ENCODE measurements around the gene ROBO2.

ROBO2 gene

DNA sequence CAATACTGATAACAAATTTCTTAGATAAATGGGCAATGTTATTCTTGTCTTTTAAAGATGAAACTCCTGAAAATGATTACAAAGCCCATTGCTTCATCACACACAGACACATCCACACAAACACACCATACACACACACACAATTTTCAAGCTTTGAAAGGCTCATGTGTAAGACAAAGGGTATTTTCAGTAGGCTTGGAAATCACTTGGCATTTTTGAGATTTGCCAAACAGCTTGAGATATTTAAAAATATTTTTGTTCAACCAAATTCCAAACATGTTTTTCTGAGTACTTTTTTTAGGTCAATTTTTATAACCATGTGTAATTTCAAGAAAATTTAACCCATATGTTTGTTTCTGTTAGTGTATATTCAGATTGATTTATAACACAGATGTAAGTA is 283.7 kb downstream of the ROBO2 start:
- Mint-ChIP-seq H3K27me3 (ENCODE audit: low read depth) (no peaks in the 10 kb centered on the region), H3K9me3 (no peaks in the 10 kb centered on the region), H3K4me3 (no peak overlapping the region), H3K4me1 (ENCODE audit: low read depth) (no peaks in the 10 kb centered on the region), H3K27ac (no peak overlapping the region), H3K36me3 (ENCODE audit: low read depth) (no peaks in the 10 kb centered on the region)

DNA sequence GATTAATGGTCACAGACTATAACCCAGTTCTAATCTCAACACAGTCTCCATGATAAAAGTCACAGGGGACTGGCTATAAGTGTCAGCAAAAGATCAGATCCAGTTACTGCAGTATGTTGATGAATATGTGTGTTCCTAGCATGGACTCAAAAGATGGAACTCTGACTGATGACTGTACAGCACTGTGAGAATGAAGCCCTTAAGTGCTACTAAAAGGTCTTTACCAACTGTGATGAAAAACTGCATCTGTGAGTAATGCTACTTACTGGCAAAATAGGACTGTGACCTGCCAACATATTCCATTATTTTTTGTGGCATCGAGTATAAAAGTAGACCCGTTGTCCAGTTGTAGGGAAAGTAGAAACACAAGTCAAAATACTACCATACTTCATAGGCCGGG is 284.2 kb downstream of the ROBO2 start:
- Mint-ChIP-seq H3K4me1 (ENCODE audit: low read depth) (no peaks in the 10 kb centered on the region), H3K27me3 (ENCODE audit: low read depth) (no peaks in the 10 kb centered on the region), H3K36me3 (ENCODE audit: low read depth) (no peaks in the 10 kb centered on the region), H3K9me3 (no peaks in the 10 kb centered on the region), H3K4me3 (no peak overlapping the region), H3K27ac (no peak overlapping the region)

DNA sequence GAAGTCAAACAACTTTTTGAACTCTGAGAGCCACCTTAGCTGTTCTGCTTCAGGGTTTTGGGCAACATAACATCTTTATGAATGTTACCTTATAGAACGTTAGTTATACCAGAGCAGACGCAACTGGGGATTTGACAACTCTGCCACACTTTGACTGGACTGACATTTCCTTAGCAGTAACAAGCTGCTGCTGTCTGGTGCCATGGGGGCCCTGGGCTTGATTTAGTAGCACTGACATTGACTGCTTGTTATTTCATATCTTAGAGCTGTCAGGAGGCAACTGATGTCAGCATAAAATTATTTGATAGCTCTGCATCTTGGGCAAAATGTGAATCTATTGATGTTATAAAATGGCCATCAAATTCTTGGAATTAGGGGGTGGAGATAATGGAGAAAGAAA is 285.4 kb downstream of the ROBO2 start:
- H3K9me3 Mint-ChIP-seq, result no peaks in the 10 kb centered on the region
- H3K4me3 Mint-ChIP-seq, result no peak overlapping the region
- no peaks in the 10 kb centered on the region for H3K36me3 Mint-ChIP-seq (ENCODE audit: low read depth)
- no peaks in the 10 kb centered on the region for H3K4me1 Mint-ChIP-seq (ENCODE audit: low read depth)
- H3K27me3 Mint-ChIP-seq (ENCODE audit: low read depth), result no peaks in the 10 kb centered on the region
- no peak overlapping the region for H3K27ac Mint-ChIP-seq

DNA sequence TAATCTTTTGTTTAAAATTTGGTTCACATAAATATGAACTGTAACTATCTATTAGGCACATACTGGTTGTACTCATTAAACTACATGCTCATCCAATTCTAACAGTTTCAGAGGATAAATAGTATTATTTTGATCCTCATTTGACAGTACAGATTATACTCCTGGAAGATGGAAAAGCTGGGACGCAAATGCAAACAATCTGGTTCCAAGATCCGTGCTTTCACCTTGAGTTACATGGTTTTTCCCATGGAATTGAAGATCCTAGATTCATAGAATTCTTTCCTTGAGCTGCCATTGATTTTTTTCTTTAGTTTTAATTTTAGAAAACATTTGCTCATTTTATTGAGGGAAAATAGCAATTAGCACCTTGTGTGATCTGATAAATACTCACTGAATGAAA is 285.8 kb downstream of the ROBO2 start:
- Mint-ChIP-seq H3K4me3 (no peak overlapping the region), H3K27ac (no peak overlapping the region), H3K27me3 (ENCODE audit: low read depth) (no peaks in the 10 kb centered on the region), H3K9me3 (no peaks in the 10 kb centered on the region), H3K4me1 (ENCODE audit: low read depth) (no peaks in the 10 kb centered on the region), H3K36me3 (ENCODE audit: low read depth) (no peaks in the 10 kb centered on the region)

DNA sequence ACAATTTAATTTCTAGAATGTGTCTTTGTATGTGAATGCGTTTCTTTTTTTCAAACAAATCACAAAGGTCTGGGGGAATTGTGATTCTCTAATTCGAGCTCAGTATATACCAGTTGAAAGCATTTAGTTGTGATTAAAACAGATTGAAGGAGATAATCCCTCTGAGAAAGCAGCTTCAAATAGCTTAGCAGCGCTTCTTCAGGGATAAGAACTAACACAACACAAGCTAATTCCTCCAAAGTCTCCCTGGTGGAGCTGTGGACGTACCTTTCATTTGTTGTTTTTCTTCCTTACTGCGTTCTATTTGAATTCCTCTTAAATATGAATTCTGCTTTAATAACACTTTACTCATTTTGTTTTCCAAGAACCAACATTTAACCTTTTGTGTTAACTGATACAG is 286.7 kb downstream of the ROBO2 start:
- Mint-ChIP-seq H3K4me1 (ENCODE audit: low read depth) (no peaks in the 10 kb centered on the region), H3K27me3 (ENCODE audit: low read depth) (no peaks in the 10 kb centered on the region), H3K4me3 (no peak overlapping the region), H3K36me3 (ENCODE audit: low read depth) (no peaks in the 10 kb centered on the region), H3K27ac (no peak overlapping the region), H3K9me3 (no peaks in the 10 kb centered on the region)

DNA sequence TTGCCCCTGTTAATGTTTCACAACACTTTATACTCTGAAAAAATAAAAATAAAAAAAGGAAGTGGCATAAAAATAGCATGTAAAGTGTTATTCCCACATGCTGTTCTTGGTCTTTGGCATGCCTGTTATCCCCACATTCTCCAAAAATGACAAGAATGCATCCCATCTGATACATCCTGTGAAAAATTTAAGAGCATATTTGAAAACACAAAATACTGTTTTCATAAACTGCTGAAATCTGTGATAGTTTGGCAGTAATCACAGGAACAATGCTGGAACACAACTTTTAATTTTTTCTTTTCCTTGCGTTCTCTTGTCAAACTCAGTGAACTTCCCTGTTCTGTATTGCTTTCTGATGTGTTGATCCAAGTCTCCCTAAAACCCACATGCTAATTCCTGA is 288.8 kb downstream of the ROBO2 start:
- Mint-ChIP-seq H3K36me3 (ENCODE audit: low read depth) (no peaks in the 10 kb centered on the region), H3K27me3 (ENCODE audit: low read depth) (no peaks in the 10 kb centered on the region), H3K4me3 (no peak overlapping the region), H3K9me3 (no peaks in the 10 kb centered on the region), H3K4me1 (ENCODE audit: low read depth) (no peaks in the 10 kb centered on the region), H3K27ac (no peak overlapping the region)

DNA sequence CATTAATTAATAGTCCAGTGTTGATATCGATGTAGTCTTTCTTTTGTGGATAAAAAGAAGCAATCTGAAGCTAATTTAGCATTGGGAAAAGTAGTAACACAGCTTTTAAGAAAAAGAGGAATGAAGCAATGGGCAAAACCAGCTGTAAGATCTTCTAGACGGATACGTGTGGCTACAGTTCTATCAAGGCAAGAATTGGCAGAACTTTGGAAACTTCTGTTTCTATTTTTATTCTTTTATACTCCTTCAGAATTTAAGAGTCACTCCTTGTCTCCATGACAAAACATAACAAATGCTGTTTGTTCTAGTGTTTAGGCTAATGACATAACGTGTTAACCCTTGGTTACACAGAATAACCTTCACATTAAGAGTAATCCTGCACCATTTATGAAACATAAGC is 289.2 kb downstream of the ROBO2 start:
- Mint-ChIP-seq H3K9me3 (no peaks in the 10 kb centered on the region), H3K36me3 (ENCODE audit: low read depth) (no peaks in the 10 kb centered on the region), H3K27me3 (ENCODE audit: low read depth) (no peaks in the 10 kb centered on the region), H3K27ac (no peak overlapping the region), H3K4me3 (no peak overlapping the region), H3K4me1 (ENCODE audit: low read depth) (no peaks in the 10 kb centered on the region)

DNA sequence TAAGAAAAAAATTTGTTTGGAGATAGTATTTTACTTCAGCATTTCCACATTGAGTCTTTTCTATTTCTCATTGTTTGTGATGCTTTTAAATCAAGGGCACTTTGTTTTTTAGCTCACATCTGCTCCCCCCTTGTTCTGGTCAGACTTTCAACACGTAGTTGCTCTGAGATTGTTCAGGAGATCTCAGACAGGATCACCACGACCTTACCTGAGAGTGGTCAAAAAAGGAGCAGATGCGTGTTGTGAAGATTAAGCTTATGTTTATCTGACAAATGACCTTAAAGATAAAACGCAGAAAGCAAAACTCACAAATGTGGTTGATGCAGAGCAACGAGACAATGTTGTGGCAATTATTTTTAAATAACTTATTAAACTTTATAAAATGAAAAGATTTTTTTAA is 298.3 kb downstream of the ROBO2 start:
- Mint-ChIP-seq H3K4me3 (no peak overlapping the region), H3K4me1 (ENCODE audit: low read depth) (no peaks in the 10 kb centered on the region), H3K36me3 (ENCODE audit: low read depth) (no peaks in the 10 kb centered on the region), H3K27me3 (ENCODE audit: low read depth) (no peaks in the 10 kb centered on the region), H3K9me3 (peaks cover 3% of the 10 kb centered on the region), H3K27ac (no peak overlapping the region)

DNA sequence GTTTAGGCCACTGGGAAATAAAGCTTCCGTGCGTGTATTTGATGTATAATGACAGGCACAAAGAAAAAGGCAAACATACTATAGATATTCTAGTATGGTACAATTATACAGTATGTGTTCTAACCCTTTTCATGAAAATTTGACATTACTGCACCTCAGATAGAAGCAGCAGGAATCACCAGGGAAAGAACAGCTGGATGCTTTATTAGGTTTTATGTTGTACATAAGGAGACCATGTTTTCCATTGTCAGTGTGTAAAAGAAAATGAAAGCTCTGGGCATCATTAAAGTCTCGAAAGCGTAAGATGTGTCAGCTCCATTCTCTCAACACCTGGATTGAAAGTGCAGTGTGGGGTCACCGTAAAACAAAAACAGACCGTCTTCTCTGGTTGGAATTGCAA is 302.1 kb downstream of the ROBO2 start:
- H3K4me3 Mint-ChIP-seq, result no peak overlapping the region
- no peaks in the 10 kb centered on the region for H3K9me3 Mint-ChIP-seq
- H3K27me3 Mint-ChIP-seq (ENCODE audit: low read depth), result no peaks in the 10 kb centered on the region
- H3K36me3 Mint-ChIP-seq (ENCODE audit: low read depth), result no peaks in the 10 kb centered on the region
- H3K4me1 Mint-ChIP-seq (ENCODE audit: low read depth), result no peaks in the 10 kb centered on the region
- H3K27ac Mint-ChIP-seq, result no peak overlapping the region

DNA sequence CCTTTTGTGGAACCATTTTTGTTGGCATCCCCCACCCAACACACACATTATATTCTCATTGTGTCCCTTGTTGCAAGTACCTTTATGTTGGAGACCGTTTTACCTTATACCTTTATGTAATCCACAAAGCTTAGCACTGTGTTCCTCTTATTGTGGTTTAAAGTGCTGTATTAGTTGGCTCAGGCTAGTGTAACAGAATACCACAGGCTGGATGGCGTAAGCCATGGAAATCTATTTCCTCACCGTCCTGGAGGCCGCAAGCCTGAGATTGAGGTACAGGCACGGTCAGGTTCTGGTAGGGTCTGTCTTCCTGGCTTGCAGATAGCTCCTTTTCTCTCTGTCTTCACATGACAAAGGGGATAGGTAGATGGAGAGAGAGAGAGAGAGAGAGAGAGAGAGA is 302.8 kb downstream of the ROBO2 start:
- Mint-ChIP-seq H3K4me1 (ENCODE audit: low read depth) (no peaks in the 10 kb centered on the region), H3K9me3 (no peaks in the 10 kb centered on the region), H3K36me3 (ENCODE audit: low read depth) (no peaks in the 10 kb centered on the region), H3K27me3 (ENCODE audit: low read depth) (no peaks in the 10 kb centered on the region), H3K27ac (no peak overlapping the region), H3K4me3 (no peak overlapping the region)

DNA sequence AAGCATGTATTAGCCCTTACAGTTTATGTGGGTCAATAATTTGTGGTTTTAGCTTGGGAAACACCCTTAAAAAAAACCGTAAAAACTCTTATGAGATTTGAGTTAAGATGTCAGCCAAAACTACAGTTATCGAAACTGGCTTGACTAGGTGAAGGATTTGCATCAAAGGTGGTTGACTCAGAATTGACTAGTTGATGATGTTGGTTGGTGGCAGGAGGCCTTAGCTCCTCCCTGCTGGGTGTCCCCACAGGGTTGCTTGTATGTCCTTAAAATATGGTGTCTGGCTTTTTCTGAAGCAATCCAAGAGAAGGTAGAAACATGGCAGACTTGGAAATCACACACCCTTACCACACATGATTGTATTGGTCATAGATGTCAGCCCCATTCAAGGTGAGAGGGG is 305.1 kb downstream of the ROBO2 start:
- no peak overlapping the region for H3K27ac Mint-ChIP-seq
- no peaks in the 10 kb centered on the region for H3K36me3 Mint-ChIP-seq (ENCODE audit: low read depth)
- H3K9me3 Mint-ChIP-seq, result peaks cover 5% of the 10 kb centered on the region
- H3K27me3 Mint-ChIP-seq (ENCODE audit: low read depth), result no peaks in the 10 kb centered on the region
- H3K4me3 Mint-ChIP-seq, result no peak overlapping the region
- no peaks in the 10 kb centered on the region for H3K4me1 Mint-ChIP-seq (ENCODE audit: low read depth)

DNA sequence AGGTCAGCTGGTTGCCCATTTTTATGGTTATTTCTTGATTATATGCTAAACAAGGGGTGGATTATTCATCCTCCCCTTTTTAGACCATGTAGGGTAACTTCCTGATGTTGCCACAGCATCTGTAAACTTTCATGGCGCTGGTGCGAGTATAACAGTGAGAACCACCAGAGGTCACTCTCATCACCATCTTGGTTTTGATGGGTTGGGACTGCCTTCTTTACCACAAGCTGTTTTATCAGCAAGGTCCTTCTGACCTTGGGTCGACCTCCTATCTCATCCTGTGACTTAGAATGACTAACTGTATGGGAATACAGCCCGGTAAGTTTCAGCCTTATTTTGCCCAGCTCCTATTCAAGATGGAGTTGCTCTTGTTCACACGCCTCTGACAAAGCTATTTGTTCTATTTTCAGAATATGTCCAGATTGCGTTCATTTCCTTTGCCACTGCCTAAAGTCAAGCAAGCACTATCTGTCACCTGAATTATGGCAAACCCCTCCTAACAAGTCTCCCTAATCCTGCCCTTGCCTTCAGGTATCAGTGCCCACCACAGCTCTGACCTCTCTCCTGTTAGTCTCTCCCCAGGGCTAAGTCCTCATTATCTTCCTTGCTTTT is 308.5 kb downstream of the ROBO2 start:
- Mint-ChIP-seq H3K27me3 (ENCODE audit: low read depth) (no peaks in the 10 kb centered on the region), H3K36me3 (ENCODE audit: low read depth) (no peaks in the 10 kb centered on the region), H3K9me3 (peaks cover 15% of the 10 kb centered on the region), H3K4me1 (ENCODE audit: low read depth) (no peaks in the 10 kb centered on the region), H3K4me3 (no peak overlapping the region), H3K27ac (no peak overlapping the region)

DNA sequence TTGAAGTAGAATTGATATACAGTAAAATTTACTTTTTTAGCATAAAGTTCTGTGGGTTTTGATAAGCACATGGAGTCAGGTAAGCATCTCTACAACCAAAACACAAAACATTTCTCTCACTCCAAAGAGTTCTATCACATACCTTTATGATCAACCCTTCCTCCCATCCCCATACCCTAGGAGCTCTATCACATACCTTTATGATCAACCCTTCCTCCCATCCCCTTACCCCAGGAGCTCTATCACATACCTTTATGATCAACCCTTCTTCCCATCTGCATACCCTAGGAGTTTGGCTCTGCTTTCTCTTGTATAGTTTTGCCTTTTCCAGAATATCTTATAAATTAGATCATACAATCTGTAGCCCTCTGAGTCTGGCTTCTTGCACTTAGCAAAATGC is 315.1 kb downstream of the ROBO2 start:
- Mint-ChIP-seq H3K27me3 (ENCODE audit: low read depth) (no peaks in the 10 kb centered on the region), H3K36me3 (ENCODE audit: low read depth) (no peaks in the 10 kb centered on the region), H3K27ac (no peak overlapping the region), H3K4me3 (no peak overlapping the region), H3K4me1 (ENCODE audit: low read depth) (no peaks in the 10 kb centered on the region), H3K9me3 (peaks cover 22% of the 10 kb centered on the region)

DNA sequence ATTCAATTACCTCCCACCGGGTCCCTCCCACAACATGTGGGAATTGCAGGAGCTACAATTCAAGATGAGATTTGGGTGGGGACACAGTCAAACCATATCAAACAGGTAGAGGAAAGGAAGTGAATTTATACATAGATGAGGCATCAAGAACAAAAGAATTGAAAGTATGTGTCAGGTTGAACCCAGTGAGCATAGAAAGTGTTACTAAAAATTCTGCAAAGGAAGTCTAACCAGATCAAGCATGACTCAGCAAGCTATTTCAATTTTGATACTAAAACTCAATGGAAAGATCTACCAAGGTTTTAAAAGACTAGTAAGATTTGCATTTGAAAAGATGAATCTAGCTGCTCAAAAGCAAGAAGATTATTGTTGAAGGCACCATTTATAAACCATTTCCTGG is 323.0 kb downstream of the ROBO2 start:
- H3K27ac Mint-ChIP-seq, result no peak overlapping the region
- no peaks in the 10 kb centered on the region for H3K4me1 Mint-ChIP-seq (ENCODE audit: low read depth)
- no peaks in the 10 kb centered on the region for H3K36me3 Mint-ChIP-seq (ENCODE audit: low read depth)
- H3K4me3 Mint-ChIP-seq, result no peak overlapping the region
- H3K9me3 Mint-ChIP-seq, result peaks cover 16% of the 10 kb centered on the region
- no peaks in the 10 kb centered on the region for H3K27me3 Mint-ChIP-seq (ENCODE audit: low read depth)

DNA sequence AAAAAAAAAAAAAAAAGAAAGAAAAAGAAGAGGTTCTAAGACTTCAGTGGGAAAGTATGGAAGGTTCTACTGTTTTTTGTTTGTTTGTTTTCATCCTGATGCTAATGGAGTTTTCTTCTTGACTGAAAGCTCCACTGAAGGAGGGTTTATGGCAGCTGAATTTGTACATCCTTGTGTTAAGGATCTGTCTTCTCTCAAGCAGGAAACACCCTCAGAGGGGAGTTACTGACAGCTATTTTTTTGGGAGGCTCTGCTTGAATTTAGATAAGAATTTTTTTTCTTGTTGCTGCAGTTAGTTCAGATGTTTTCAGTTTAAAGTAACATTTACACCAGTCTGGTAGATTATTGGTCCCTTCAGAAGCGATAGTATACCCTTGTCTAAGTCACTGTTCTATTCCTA is 325.3 kb downstream of the ROBO2 start:
- Mint-ChIP-seq H3K27ac (no peak overlapping the region), H3K27me3 (ENCODE audit: low read depth) (no peaks in the 10 kb centered on the region), H3K9me3 (peaks cover 16% of the 10 kb centered on the region), H3K36me3 (ENCODE audit: low read depth) (no peaks in the 10 kb centered on the region), H3K4me3 (no peak overlapping the region), H3K4me1 (ENCODE audit: low read depth) (no peaks in the 10 kb centered on the region)

DNA sequence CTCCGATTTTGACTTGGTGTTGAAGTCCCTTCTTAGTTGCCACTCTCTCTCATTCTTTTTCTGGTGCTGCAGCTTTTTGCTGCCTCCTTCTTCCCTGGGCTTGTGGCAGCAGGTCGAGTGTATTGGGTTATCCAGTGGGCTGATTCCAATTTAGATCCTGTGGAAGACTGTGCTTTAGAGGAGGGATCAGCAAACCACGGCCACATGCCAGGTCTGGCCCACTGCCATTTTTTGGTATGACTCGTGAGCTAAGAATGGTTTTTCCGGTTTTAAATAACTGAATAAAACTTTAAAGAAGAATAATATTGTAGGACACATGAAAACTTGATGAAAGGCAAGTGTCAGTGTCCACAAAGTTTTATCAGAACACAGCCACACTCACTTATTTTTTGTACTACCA is 330.5 kb downstream of the ROBO2 start:
- no peaks in the 10 kb centered on the region for H3K36me3 Mint-ChIP-seq (ENCODE audit: low read depth)
- H3K27ac Mint-ChIP-seq, result no peak overlapping the region
- H3K4me3 Mint-ChIP-seq, result no peak overlapping the region
- no peaks in the 10 kb centered on the region for H3K27me3 Mint-ChIP-seq (ENCODE audit: low read depth)
- H3K9me3 Mint-ChIP-seq, result peaks cover 3% of the 10 kb centered on the region
- H3K4me1 Mint-ChIP-seq (ENCODE audit: low read depth), result no peaks in the 10 kb centered on the region

Data from T-helper 1 cell treated with Interleukin-12 subunit alpha and Interleukin-12 subunit beta and Interleukin-4 antibody, amounts not matched to agents 30 μg/mL and 1 μg/mL, for 36 hours (primary cell).